Transverse colon (tissue), 3 donors: Measurements from ENCODE around the gene SAMD8.

Experiments used
- EP300 ChIP-seq: sonication (generic); formaldehyde crosslinking; IDR thresholded peaks from one replicate; pipeline ENCODE4 v1.6.1; 2017; ENCODE audit warnings: antibody characterized with exemption, low read depth
- POLR2A ChIP-seq: fragments of 450-650 bp; IDR thresholded peaks from one replicate; pipeline ENCODE4 v1.6.1; 2016; ENCODE audit warnings: antibody characterized with exemption, mild to moderate bottlenecking, moderate library complexity
- TF ChIP-seq, protein P1 (sequence below), 5 experiments: fragments of 200-600 bp in 3 of 5; fragments of 450-650 bp in 2 of 5; sonication (generic) in 3 of 5; IDR thresholded peaks; 1 replicate in 2 of 5; 2 replicates in 3 of 5; pipeline ENCODE4 v1.5.1; 2016 to 2017; ENCODE audit warnings: antibody characterized with exemption in 5 of 5, inconsistent platforms in 3 of 5, mild to moderate bottlenecking in 2 of 5, moderate library complexity in 1 of 5

DNA sequence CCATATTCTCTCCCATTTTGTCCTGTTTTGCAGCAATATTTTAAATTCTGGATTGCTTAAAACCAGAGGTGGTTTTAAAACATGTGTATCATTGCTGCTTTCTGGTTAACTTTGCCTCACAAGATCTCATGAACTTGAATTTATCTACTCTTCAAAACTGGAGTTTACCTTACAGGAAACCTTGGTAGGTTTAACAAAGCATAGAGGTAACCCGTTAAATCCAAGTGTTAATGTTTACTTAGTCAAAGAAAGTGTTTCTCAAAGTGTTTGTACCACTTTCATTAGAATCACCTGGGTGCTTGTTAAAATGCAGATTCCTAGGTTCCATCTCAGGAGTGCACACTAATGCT, 55.1 kb downstream of the SAMD8 start:
- TF ChIP-seq, protein P1, sequence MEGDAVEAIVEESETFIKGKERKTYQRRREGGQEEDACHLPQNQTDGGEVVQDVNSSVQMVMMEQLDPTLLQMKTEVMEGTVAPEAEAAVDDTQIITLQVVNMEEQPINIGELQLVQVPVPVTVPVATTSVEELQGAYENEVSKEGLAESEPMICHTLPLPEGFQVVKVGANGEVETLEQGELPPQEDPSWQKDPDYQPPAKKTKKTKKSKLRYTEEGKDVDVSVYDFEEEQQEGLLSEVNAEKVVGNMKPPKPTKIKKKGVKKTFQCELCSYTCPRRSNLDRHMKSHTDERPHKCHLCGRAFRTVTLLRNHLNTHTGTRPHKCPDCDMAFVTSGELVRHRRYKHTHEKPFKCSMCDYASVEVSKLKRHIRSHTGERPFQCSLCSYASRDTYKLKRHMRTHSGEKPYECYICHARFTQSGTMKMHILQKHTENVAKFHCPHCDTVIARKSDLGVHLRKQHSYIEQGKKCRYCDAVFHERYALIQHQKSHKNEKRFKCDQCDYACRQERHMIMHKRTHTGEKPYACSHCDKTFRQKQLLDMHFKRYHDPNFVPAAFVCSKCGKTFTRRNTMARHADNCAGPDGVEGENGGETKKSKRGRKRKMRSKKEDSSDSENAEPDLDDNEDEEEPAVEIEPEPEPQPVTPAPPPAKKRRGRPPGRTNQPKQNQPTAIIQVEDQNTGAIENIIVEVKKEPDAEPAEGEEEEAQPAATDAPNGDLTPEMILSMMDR (IDR thresholded peaks at IDR 0.05), result no peak
- TF ChIP-seq POLR2A (no peak), EP300 (no peak)
